Ramos (cell line): ENCODE measurements around the gene LCTL.

Source experiments
- in situ Hi-C: fragments of 300-500 bp; cut with MboI; formaldehyde crosslinking; loops from one replicate; pipeline ENCODE4 v1.14.3; 2022; ENCODE audit warnings: low sequenced_read_pairs; ENCODE audit not compliant: unreplicated experiment

LCTL gene

GRCh38 chr15:66569461-66570137 lies 3.8 kb upstream of the LCTL start:
- in situ Hi-C loops = no loop called here

DNA sequence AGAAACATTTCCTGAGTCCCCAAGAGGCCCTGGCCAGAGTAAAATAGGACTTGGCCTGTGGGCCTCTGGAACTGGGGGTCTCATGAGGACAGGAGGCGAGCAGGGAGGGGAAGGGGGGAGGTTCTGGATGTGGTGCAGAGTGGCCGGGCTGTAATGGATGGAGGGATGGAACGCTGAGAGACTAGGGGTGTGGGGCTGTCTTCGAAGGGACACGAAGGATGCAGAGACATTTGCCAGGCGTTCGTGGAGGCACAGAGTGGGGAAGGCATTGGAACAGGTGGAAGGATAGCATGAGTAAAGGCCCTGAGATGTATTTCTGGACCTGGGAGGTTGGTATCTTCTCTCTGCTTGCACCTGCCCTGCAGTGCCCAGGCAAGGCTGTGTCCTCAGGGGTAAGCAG lies 2.1 kb upstream of the LCTL start:
- in situ Hi-C loops = no loop called here

DNA sequence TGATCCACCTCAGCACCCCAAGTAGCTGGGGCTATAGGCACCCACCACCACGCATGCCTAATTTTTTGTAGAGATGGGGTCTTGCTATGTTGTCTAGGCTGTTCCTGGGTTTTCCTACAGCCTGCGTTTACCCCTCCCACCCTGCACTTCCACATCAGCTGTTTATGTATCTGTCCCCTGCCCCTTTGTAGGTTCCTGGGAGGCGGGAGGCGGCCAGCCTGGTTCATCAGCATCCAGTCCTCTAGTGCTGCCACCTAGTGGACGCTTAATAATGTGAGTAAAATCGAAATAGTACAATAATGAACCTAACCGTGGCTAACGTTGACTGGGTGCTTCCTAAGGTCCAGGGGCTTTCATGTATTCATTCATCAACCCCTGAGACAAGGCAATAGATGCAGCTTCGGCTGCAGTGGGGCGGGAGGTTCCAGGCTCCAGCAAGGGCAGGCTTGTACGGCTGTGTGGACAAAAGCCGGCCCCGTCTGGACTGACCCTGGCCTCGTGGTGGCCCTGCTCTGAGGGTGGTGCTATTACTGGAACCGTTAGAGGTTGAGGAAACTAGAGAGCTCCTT lies 1.2 kb upstream of the LCTL start:
- in situ Hi-C loops = no loop called here

GRCh38 chr15:66565141-66565641 lies 607 bp downstream of the LCTL start:
- in situ Hi-C loops = no loop called here

- in situ Hi-C loops = no loop called here
Observed at GRCh38 chr15:66564136-66565041, 1.4 kb downstream of the LCTL start.

DNA sequence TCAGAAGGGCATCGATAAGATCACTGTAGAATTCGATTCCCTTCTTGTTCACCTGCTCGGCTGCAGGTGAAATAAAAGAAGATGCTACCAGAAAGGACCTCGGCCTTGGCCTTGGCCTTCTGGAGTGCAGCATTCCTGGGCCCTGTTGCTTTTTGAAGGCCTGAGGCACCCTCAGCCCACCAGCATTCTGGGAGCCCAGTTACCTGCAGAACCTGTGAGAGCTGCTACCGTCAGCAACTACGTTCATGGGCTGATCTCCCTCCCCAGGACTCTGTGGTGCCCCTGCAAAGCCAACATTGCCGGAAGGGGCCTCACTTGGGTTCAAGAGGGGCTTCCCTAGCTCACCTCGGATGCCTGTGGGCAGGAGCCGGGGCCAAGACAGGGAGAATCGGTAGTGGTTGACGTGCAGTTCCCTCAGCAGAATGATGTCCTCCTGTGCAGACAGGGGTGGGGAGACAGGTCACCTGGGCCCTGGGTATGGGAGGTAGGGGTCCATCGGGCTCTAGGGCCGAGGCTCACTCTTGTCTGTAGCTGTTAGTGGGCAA lies 2.2 kb downstream of the LCTL start:
- in situ Hi-C loops = no loop called here

DNA sequence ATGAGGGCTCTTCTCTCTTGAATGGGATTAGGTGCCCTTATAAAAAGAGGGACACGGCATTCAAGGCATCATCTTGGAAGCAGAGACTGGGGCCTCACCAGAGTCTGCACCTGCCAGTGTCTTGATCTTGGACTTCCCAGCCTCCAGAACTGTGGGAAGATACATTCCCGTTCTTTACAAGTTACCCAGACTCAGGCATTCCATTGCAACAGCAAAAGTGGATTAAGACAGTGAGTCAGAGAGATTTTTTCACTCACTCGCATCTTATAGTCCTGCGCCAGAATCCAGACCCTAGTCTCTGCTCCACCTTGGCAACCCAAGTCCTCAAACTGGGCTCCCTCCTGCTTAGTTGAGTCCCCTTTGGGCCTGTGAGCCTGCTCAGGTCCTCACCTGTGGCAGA lies 2.7 kb downstream of the LCTL start:
- in situ Hi-C loops = no loop called here

DNA sequence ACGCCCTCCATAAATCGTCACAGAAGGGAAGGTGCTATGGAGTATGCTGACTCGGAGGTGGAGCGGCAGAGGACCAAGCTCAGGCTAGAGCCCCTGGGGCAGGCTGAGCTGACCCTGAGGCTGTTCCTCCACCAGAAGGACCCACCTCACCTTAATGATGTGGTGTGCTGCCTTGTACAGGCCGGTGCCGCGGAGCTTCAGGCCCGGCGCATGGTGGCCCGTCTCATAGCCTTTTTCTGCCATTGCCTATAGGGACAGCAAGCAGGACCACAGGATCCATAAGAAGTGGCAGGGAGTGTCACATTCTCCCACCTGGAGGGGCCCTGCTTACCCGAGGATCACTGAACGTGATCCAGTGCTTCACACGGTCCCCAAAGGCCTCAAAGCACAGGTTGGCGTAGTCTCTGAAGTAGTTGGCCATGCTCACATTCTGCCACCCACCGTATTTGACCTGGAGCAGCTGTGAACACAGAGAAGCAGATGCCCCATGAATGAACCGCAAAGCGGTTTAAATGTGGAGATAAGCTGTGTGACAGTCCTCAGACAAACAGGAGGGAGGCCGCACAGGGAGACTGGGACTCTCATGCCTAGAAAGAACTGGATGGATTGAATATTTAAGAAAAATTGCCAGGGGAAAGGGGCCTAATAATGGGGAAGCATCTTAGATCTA lies 4.8 kb downstream of the LCTL start:
- in situ Hi-C loops = no loop called here

DNA sequence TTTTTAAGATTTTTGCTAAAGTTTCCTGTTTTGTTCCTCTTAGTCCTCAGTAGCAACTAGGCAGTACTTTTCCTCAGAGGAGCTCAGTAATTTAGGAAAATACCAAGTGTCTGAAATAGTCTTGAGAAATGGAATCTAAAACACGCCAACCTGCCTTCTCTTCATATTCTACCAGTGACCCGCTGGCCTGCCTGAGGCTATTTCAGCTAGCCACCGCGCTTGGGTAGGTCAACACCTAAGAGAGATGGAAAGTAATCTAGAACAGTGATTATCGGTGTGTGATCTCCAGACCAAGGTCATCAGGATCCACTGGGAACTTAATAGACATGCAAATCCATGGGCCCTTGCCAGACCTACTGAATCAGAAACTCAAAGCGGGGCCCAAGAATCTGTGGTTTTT lies 7.5 kb downstream of the LCTL start:
- in situ Hi-C loops = no loop called here

DNA sequence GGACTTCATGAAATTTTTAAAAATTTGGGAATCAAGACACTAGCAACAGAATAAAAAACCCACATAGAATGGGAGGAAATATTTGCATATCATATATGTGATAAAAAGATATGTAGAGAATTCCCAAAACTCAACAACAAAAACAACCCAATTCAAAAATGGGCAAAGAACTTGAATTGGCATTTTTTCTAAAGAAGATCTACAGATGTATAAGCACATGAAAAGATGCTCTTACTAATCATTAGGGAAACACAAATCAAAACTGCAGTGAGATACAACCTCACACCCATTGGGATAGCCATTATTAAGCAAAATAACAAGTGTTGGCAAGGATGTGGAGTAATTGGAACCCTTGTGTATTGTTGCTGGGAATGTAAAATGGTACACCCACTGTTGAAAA lies 10.1 kb downstream of the LCTL start:
- in situ Hi-C loops = no loop called here

GRCh38 chr15:66545255-66545654 lies 20.5 kb downstream of the LCTL start:
- in situ Hi-C loops = no loop called here

DNA sequence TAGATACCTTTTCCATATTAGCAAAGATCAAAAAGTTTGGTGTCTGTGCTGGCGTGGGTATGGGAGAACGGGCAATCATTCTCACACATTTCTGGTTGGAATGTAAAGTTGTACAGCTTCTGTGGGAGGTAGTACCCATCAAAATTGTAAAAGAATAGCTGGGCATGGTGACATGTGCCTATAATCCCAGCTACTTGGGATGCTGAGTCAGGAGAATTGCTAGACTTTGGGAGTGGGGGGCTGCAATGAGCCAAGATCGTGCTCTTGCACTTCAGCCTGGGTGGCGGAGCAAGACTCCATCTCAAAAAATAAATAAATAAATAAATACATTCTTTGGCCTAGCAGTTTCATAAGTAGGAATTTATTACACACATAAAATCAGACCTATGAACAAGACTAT lies 22.9 kb downstream of the LCTL start:
- in situ Hi-C loops = no loop called here

DNA sequence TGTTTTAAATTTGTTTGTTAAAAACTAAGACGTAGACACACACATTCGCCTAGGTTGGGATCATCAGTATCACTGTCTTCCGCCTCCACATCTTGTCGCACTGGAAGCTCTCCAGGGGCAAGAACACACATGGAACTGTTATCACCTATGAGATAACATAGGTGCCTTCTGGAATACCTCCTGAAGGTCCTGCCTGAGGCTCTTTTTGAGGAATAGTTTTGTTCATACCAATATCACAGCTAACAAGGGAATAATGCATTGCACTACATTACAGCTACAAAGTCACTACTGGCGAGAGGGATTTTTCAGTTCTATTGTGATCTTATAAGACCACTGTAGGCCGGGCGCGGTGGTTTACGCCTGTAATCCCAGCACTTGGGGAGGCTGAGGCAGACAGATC lies 30.7 kb downstream of the LCTL start:
- in situ Hi-C loops = no loop called here

- in situ Hi-C loops = no loop called here
Observed at GRCh38 chr15:66524838-66525237, 41.0 kb downstream of the LCTL start.

DNA sequence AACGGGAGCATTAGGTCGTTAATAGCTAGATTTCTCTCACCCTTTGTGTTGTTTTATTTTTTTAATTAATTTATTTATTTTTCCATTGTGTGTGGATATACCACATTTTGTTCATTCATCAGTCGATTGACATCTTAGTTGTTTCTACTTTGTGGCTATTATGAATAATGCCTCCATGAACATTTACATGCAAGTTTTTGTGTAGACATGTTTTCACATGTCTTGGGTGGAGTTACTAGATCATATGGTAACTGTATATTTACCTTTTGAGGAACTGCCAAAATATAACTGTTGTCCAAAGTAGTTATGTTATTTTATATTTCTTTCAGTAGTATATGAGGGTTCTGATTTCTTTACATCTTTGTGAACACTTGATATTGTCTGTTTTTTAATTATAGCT lies 41.9 kb downstream of the LCTL start:
- in situ Hi-C loops = no loop called here

GRCh38 chr15:66515901-66516322 lies 49.9 kb downstream of the LCTL start:
- in situ Hi-C loops = no loop called here

DNA sequence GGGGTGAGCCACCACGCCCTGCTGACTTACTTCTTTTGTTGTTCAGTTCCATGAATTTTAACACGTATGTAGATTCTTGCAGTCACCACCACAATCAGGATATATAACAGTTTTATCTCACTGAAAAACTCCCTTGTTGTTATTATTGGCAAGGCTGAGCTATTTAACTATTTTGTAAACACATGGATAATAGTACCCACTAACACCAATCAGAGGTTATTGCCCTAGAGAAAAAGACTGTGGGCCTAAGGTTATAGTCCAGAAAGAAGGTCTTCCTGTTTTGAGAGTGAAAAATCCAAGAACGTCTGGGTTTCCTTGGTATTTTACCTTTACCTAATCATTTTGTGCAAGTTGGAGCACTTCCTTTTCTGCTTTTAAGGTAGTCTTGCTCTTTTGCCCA lies 51.2 kb downstream of the LCTL start:
- in situ Hi-C loops = no loop called here

GRCh38 chr15:66508293-66508883 lies 57.4 kb downstream of the LCTL start:
- in situ Hi-C loops = no loop called here

- in situ Hi-C loops = no loop called here
Observed at GRCh38 chr15:66505818-66506217, 60.0 kb downstream of the LCTL start.

GRCh38 chr15:66505430-66505811 lies 60.4 kb downstream of the LCTL start:
- in situ Hi-C loops = no loop called here
